ENCODE measurements around the gene RAB19. TPM values are rescaled to one million over a fixed set of nuclear protein-coding genes. Genes with fewer than 3 reads are reported as not detected.
"Not testable (repeated sequence)": the region's sequence is repeated elsewhere in the genome, so short reads cannot be mapped to it uniquely, and the experiment has no call there.

Gene RAB19
- total RNA-seq, 1 donor from 2014 or later = not detected

DNA sequence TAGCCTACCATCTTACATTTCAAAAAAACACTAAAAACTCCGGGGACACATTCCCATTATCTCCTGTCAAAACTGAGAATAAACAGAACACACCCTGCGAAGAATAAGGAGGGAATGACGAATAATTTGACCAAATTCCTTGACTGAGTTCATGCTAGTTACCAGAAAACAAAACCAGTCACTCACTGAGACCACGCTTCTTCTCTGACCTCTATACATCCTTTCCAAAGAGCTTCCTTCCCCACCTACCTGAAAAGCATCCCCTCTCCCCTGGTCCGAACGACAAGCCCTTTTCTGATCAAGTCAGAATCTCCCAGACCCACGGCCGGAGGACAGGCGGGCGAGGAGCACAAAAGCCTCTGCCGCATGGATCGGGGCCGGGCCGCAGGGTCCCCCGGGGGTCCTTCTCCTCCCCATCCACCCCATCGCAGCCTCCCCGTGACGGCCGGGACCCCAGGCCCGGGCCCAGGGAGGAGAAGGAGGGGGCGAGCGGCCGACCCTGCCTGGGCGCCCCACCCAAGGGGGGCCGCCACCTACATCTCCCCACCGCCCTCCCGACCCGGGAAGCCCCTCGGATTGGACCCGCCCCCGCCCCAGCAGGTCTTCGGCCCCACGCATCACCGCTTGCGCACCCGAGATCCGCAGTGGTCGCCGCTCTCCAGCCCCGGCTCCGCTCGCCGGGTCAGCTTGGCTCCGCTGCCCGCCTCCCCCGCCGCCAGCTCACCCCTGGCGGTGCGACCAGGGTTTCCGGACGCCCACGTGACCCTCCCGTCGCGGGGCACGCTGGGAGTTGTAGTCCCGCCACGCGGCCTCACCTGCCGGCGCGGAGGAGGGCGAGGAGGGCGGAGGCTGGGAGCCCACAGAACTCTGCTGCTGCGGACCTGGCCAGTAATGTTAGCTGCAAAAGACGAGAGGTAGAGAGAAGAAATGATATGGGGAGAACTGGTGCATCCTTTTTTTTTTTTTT, 5.8 kb upstream of the RAB19 start, which contains the start of gene SLC37A3:
SLC37A3 (minus strand) TSS at position 747 of the 967 bp plus-strand sequence. CDS start 16,004 bp downstream, outside the sequence.
- DNase-seq (ENCODE audit: low spot score) = peak; percentile 97
- intact Hi-C loops (cut with DNase I) = no loop called here

DNA sequence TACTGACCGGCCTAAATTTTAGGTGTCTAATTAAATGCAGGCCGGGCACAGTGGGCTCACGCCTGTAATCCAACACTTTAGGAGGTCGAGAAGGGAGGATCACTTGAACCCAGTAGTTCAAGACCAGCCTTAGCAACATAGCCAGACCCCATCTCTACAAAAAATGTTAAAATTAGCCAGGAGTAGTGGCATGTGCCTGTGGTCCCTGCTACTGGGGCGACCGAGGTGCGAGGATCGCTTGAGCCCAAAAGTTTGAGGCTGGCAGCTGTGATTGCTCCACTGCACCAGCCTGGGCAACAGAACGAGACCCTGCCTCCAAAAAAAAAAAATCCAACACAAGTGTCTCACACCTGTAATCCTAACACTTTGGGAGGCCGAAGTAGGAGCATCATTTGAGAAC, 5.0 kb upstream of the RAB19 start:
- intact Hi-C loops (cut with DNase I) = no loop called here
- no peak for DNase-seq (ENCODE audit: low spot score)

DNA sequence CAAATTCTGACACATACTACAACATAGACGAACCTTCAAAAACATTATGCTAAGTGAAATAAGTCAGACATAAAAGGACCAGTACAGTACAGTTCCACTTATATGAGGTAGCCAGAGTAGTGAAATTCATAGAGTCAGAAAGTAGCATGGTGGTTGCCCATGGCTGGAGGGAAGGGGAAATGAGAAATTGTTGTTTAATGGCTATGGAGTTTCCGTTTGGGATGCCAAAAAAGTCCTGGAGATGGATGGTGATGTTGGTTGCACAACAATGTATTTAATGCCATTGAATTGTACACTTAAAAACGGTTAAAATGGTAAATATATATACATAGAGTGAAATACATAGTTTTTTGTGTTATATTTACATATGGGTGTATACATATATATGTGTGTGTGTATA, 3.5 kb upstream of the RAB19 start:
- intact Hi-C loops (cut with DNase I) = no loop called here
- DNase-seq (ENCODE audit: low spot score) = no peak

DNA sequence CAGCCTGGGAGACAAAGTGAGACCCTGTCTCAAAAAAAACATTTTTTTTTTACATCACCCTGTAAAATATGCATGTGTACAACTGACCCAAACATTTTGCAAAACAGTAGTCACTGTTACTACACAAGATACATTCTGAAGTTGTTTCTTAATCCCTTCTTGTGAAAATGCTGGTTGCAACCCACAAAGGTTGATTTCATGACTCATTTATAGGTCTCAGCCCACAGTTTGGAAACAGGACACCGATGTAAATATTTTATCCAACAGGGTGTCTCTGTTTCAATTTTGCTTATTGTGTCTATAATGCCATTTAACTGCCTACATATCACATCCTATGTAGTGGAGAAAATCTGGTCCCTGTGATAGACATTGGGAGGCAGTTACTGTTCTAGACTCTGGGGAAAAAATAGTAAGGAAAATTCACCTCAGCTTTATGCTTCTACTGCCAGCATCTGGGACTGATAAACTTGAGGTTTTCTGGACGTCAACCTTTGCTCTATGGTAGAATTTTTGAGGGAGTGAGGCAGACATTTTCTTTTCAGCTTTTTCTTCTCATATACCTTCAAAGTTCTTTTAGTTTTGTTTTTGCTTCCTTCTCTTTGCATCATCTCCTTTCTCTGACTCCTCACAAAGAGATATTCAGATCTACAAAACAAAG, 1.6 kb upstream of the RAB19 start:
- intact Hi-C loops (cut with DNase I) = no loop called here

DNA sequence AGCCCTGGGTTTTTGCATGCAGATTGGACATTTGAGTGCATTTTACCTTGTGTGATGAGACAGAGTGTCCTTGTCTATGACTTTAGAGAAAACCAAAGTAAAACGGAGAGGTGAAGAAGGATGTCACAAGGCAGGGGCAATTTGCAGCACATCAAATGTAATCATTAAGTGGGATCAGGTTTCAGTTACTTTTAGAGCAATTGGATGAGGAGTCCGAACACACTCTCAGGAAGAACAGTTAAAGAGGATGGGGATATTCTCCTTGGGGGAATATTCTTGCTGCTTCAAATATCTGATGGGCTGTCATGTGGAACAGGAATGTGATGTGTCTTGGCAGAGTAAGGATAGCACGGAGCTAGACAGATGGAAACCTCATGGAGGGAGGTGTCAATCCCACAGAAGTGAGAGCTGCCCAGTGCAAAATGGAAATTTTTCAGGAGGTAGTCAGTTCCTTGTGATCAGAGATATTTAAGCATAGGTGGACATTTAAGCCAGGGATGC, 757 bp downstream of the RAB19 start:
- no peak for DNase-seq (ENCODE audit: low spot score)
- intact Hi-C loops (cut with DNase I) = no loop called here

More for the DNA sequence above, 1.6 kb upstream of the RAB19 start:
- DNase-seq (ENCODE audit: low spot score) = no peak

DNA sequence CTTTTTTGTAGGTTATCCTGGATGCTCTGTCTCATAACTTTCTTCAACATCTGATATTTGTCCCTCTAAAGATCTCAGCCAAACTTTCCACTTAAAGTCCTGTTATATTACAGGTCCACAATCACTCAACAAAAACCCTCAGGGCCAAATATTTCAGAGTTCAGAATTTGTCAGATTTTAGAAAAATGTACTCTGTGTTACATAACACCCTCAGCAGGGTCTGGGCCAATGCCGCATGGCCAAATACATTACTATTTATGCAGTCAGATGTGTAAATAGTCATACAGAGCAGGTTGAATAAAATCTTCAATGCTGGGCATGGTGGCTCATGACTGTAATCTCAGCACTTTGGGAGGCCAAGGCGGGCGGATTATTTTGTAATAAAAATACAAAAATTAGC, 11.5 kb downstream of the RAB19 start:
- DNase-seq (ENCODE audit: low spot score) = no peak
- intact Hi-C loops (cut with DNase I) = no loop called here

DNA sequence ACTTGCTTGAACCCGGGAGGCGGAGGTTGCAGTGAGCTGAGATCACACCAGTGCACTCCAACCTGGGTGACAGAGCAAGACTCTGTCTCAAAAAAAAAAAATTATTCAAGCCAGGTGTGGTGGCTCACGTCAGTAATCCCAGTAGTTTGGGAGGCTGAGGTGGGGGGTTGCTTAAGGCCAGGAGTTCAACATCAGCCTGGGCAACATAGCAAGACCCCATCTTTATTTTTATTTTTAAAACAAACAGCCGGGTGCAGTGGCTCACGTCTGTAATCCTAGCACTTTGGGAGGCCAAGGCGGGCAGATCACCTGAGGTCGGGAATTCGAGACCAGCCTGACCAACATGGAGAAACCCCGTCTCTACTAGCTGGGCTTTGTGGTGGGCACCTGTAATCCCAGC, 12.0 kb downstream of the RAB19 start:
- DNase-seq (ENCODE audit: low spot score); intact Hi-C loops (cut with DNase I): not testable (repeated sequence)

DNA sequence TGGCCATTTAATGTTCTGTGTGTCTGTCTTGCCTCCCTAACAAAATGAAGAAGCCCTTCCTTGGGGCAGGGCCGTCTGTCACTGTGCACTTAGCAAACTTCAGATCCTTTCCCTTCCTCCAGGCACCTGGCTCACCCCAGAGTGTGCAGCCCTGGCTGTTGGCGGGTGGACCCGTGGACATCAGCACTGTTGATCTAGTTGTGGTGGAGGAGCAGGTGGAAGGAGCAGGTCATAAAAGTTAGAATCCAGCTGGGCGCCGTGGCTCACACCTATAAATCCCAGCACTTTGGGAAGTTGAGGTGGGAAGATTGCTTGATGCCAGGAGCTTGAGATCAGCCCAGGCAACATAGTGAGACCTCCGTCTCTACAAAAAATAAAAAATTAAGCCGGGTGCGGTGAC, 12.7 kb downstream of the RAB19 start:
- intact Hi-C loops (cut with DNase I) = no loop called here
- DNase-seq (ENCODE audit: low spot score) = no peak

DNA sequence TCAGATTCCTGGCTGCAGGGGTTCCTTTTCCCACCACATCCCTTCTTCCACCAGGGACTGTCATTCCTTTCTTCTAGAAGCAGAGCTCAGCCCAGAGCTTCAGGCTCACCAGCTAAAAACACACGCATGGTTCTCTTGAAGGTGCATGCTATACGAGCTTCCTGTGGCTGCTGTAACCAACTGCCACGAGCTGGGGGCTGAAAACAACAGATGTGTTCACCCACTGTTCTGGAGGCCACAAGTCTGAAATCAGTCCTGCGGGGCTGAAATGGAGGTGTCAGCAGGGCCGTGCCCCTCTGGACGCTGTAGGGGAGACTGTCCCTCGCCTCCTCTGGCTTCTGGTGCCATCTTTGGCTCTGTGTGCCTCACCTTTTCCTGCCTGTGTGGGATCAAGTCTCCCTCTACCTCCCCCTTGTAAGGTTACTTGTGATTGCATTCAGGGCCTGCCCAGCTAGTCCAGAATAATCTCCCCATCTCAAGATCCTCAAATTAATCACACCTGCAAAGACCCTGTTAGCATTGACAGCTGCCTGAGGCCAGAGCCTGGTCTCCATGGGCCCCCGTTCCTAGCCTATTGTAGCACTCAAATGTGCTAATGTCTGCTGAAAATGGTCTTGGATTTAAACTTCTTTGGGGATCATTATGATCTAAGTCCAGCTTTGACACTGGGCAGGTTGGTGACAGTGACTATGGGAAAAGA, 13.7 kb downstream of the RAB19 start:
- intact Hi-C loops (cut with DNase I) = no loop called here
- DNase-seq (ENCODE audit: low spot score) = no peak

DNA sequence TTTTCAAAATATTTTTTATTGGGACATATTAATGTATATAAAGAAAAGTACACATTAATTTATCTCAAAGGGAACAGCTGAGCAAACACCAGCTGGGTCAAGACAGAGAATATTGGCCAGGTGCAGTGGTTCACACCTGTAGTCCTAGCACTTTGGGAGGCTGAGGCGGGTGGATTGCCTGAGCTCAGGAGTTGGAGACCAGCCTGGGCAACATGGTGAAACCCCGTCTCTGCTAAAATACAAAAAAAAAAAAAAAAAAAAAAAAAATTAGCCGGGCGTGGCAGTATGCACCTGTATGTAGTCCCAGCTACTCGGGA, 14.3 kb downstream of the RAB19 start:
- DNase-seq (ENCODE audit: low spot score); intact Hi-C loops (cut with DNase I): not testable (repeated sequence)

DNA sequence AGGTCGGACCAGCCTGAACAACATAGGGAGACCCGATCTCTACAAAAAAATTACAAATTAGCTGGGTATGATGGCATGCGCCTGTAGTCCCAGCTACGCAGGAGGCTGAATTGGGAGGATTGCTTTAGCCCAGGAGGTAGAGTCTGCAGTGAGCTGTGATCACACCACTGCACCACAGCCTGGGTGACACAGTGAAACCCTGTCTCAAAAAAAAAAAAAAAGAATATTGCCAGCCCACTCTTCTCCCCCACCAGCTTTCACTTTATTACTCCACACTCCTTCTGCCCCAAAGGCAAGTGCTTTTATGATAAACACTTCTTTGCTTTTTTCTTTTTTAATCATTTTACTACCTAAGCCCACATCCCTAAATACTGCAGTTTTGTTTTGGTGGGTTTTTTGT, 14.8 kb downstream of the RAB19 start:
- intact Hi-C loops (cut with DNase I) = no loop called here
- DNase-seq (ENCODE audit: low spot score) = no peak

DNA sequence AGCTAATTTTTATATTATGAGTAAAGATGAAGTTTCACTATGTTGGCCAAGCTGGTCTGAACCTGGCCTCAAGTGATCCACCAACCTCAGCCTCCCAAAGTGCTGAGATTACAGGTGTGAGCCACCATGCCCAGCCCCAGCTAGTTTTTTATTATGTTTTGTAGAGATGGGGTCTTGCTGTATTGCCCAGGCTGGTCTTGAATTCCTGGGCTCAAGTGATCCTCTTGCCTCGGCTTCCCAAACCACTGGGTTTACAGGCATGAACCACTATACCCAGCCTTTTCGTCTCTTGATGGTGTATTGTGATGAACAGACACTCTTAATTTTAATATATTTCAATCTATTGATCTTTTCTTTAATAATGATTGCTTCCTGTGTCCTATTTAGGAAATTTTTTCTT, 17.7 kb downstream of the RAB19 start:
- intact Hi-C loops (cut with DNase I) = no loop called here
- DNase-seq (ENCODE audit: low spot score) = no peak

DNA sequence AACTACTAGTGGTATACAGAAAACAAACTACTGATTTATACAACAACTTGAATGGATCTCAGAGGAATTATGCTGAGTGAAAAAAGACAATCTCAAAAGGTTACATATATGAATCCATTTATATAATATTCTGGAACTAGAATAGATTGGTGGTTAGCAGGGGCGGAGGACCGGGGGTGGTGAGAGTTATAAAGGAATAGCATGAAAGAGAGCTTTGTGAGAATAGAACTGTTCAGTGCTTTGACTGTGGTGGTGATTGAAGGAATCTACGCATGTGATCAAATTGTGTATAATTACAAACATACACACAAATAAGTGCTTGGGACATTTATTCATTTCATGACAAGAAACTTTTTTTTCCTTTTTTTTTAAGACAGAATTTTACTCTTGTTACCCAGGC, 19.6 kb downstream of the RAB19 start:
- intact Hi-C loops (cut with DNase I) = no loop called here
- no peak for DNase-seq (ENCODE audit: low spot score)

DNA sequence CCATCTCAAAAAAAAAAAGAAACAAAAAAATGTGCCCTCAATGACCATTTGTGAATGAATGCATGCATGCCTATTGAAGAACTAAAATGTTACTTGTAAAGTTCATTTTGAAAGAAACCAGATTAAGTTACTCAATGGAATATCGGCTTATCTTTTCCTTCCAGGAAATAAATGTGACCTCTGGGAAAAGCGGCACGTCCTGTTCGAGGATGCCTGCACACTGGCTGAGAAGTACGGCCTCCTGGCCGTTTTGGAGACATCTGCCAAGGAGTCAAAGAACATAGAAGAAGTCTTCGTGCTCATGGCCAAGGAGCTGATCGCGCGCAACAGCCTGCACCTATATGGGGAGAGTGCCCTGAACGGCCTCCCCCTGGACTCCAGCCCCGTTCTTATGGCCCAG, 21.9 kb downstream of the RAB19 start:
- DNase-seq (ENCODE audit: low spot score) = no peak
- intact Hi-C loops (cut with DNase I) = no loop called here

DNA sequence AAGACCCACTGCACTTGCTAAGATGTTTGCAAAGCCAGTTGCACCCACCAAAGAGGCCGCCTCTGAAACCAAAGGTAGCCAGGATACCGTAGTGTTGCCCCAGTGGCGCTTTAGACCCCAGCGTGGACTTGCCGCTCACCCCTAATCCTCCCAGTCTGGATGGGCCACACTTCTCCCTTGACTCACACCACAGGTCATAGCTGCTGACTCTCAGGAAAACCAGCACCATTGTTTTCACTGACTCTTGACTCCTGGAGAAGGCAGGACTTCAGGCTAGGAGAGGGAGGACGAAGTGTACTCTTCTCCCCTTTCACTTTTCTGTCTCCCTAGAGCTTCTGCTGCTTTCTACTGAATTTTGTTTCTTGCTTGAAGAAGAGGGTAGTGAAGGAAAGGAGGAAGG, 22.3 kb downstream of the RAB19 start:
- intact Hi-C loops (cut with DNase I) = no loop called here
- DNase-seq (ENCODE audit: low spot score) = no peak

DNA sequence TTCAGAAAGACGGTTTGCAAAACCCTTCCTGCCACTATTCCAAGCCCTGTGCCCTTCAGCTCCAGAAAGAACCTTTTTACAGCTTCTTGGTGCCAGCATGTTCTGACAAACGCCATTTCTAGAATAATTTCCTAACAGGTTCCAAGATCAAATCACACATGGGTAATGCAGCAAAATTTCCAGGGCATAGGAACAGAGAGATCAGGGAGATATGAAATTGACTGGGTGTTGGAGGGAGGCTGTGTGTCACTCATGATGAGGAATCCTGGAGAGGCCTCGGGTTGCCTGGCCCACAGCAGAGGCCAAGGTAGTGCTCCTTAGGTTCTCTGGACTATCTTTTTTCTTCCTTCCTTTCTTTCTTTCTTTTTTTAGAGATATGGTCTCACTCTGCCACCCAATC, 29.5 kb downstream of the RAB19 start:
- intact Hi-C loops (cut with DNase I) = no loop called here
- DNase-seq (ENCODE audit: low spot score) = no peak

DNA sequence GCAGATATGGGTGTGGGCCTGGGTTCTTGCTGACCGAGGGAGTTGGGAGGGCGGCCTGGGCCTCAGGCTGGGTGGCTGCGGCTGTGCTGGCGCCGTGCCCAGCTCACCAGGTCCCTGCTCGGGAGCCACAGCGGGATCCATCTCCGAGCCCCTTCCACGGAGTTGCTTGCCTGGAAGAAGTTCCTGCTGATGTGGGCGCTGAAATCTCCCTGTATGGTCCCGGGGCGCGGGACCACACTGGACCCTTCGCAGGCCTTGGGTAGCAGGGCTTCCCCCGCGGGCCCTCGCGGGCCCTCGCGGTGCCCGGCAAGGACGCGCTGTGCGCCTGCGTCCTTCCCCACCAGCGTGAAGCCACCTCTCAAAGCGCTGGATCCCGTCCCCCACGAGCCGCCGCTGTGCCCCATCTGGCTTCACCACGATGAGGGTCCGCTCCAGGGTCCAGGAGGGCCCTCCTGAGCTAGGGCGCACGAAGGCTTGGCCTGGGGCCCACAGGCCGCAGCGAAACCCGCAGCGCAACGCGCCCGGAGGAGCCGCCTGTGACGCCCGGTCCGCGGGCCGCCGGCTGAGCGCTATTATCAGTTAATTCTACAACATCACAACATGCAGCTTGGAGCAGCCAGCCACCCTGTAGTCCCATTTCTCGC, 31.5 kb downstream of the RAB19 start:
- DNase-seq (ENCODE audit: low spot score) = no peak

DNA sequence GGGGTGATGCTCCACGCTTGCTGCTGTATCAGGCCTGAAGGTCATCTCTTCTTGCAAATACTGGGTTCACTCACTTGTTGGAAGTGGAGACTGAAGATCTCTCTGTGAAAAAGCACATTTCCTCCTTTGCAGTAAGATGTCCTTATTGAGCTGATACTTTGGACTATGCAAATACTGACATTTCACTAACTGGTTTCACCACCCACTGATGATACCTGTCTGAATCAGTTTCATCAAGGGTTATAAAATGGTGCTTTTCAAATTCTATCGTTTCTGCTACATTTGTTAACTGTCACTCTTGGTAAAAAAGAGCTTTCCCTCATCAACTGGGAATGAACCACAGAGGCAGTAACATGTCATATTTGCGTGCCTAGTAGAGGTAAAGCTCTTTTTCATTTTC, 35.5 kb downstream of the RAB19 start:
- intact Hi-C loops (cut with DNase I) = no loop called here
- DNase-seq (ENCODE audit: low spot score) = no peak

More for the DNA sequence above, 31.5 kb downstream of the RAB19 start:
- intact Hi-C loops (cut with DNase I) = no loop called here

DNA sequence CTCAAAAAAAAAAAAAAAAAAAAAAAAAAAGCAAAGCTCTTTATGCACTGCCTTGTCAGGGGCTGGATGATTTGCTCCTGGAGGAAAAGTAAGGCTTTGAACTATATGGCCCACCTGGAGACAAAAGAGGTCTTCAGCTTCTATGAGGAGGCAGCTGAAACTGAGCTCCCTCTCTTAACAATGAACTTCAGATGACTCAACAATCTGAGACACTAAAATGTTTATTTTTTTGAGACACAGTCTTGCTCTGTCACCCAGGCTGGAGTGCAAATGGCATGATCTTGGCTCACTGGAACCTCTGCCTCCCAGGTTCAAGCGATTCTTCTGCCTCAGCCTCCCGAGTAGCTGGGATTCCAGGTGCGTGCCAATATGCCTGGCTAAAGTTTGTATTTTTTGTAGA, 36.7 kb downstream of the RAB19 start:
- DNase-seq (ENCODE audit: low spot score) = no peak
- intact Hi-C loops (cut with DNase I) = no loop called here

DNA sequence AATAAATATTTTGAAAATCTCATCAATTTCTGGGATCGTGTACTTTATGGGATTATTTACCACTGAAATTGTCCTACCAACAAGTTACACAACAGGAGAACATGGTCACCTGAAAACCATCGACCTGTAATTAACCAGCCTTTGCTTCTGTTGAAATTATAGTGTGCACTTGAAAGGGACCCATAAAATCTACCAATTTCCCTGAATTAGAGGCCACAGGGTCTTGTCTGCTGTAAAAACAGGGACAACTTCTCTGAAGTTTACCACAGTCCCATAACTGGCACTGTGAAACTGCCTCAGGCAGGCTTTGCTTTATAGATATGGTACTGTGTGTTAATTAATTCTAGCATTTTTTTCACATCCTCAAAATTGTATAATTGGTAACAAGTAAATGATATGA, 37.7 kb downstream of the RAB19 start:
- DNase-seq (ENCODE audit: low spot score) = no peak
- intact Hi-C loops (cut with DNase I) = no loop called here
